RKO (cell line): ENCODE data around the gene CCDC106.

Source experiments
- DNase-seq: peaks from one replicate; pipeline ENCODE4 v3.0.0-alpha.2; 2016; ENCODE audit warnings: low spot score

CCDC106 gene

GRCh38 chr19:55647732-55648584 is at the start of gene CCDC106:
CCDC106 (plus strand) TSS chr19:55648212; CDS start chr19:55649047, 835 bp downstream.
- DNase-seq: no peak

GRCh38 chr19:55598719-55599467 is 49.1 kb upstream of the CCDC106 start:
- DNase-seq: peak; percentile 89

GRCh38 chr19:55599468-55599841 is 48.6 kb upstream of the CCDC106 start, which contains the start of gene FIZ1:
FIZ1 (minus strand) TSS chr19:55599517; CDS start chr19:55597865, 1,652 bp downstream.
- peak; percentile 95 for DNase-seq

GRCh38 chr19:55599842-55600661 is 48.0 kb upstream of the CCDC106 start, which contains the start of gene ZNF524:
ZNF524 (plus strand) TSS chr19:55600288; CDS start chr19:55602113, 1,825 bp downstream.
- DNase-seq: peak; percentile 85

GRCh38 chr19:55600662-55601028 is 47.4 kb upstream of the CCDC106 start:
- no peak for DNase-seq

GRCh38 chr19:55601084-55601483 is 46.9 kb upstream of the CCDC106 start:
- no peak for DNase-seq

- DNase-seq: no peak
Observed at GRCh38 chr19:55602104-55603001, 45.7 kb upstream of the CCDC106 start.

- DNase-seq: no peak
Observed at GRCh38 chr19:55603115-55603514, 44.9 kb upstream of the CCDC106 start.

- no peak for DNase-seq
Observed at GRCh38 chr19:55603581-55604292, 44.3 kb upstream of the CCDC106 start.

GRCh38 chr19:55605207-55605636 is 42.8 kb upstream of the CCDC106 start:
- DNase-seq: peak; percentile 98

GRCh38 chr19:55605637-55606470 is 42.2 kb upstream of the CCDC106 start, which contains the start of gene ZNF865:
ZNF865 (plus strand) TSS chr19:55605647; CDS start chr19:55613619, 7,972 bp downstream.
- DNase-seq: peak; percentile 87

GRCh38 chr19:55606471-55606787 is 41.6 kb upstream of the CCDC106 start:
- no peak for DNase-seq

- DNase-seq: no peak
Observed at GRCh38 chr19:55606817-55607216, 41.2 kb upstream of the CCDC106 start.

GRCh38 chr19:55609326-55609725 is 38.7 kb upstream of the CCDC106 start:
- no peak for DNase-seq

GRCh38 chr19:55611300-55611982 is 36.6 kb upstream of the CCDC106 start:
- no peak for DNase-seq

GRCh38 chr19:55611983-55612645 is 35.9 kb upstream of the CCDC106 start:
- no peak for DNase-seq

GRCh38 chr19:55613396-55613795 is 34.6 kb upstream of the CCDC106 start:
- no peak for DNase-seq
